Fibroblast of skin of left biceps (primary cell): ENCODE measurements around the gene ARHGAP19.
"Not testable (repeated sequence)": the region's sequence is repeated elsewhere in the genome, so short reads cannot be mapped to it uniquely, and the experiment has no call there.

ENCODE experiments used
- DNase-seq, 2 experiments: peaks; one replicate each; pipeline ENCODE4 v3.0.0-alpha.2; 2013; ENCODE audit warnings: low read depth in 2 of 2

ARHGAP19 gene

GRCh38 chr10:97280783-97281182 is 11.7 kb downstream of the ARHGAP19 start:
- no peak for DNase-seq

- DNase-seq, result no peak
These were observed 13.2 kb downstream of the ARHGAP19 start for GRCh38 chr10:97279121-97279815.

GRCh38 chr10:97278491-97278989 is 13.9 kb downstream of the ARHGAP19 start:
- DNase-seq, result peak; percentile 90 to 93

- no peak for DNase-seq
These were observed 14.9 kb downstream of the ARHGAP19 start for GRCh38 chr10:97277551-97277950.

- DNase-seq, result no peak
These were observed 17.6 kb downstream of the ARHGAP19 start for GRCh38 chr10:97274828-97275227.

GRCh38 chr10:97273700-97274099 is 18.7 kb downstream of the ARHGAP19 start:
- no peak for DNase-seq

- no peak for DNase-seq
These were observed 21.8 kb downstream of the ARHGAP19 start for GRCh38 chr10:97270523-97271154.

- no peak for DNase-seq
These were observed 24.8 kb downstream of the ARHGAP19 start for GRCh38 chr10:97267671-97268070.

- DNase-seq, result not testable (repeated sequence)
These were observed 27.3 kb downstream of the ARHGAP19 start for GRCh38 chr10:97265095-97265494.

GRCh38 chr10:97263971-97264370 is 28.5 kb downstream of the ARHGAP19 start:
- no peak for DNase-seq

GRCh38 chr10:97261656-97262055 is 30.8 kb downstream of the ARHGAP19 start:
- DNase-seq, result no peak

- no peak for DNase-seq
These were observed 31.3 kb downstream of the ARHGAP19 start for GRCh38 chr10:97261183-97261582.

- no peak for DNase-seq
These were observed 33.3 kb downstream of the ARHGAP19 start for GRCh38 chr10:97259119-97259518.

GRCh38 chr10:97256356-97256755 is 36.1 kb downstream of the ARHGAP19 start:
- no peak for DNase-seq

- DNase-seq, result no peak
These were observed 36.7 kb downstream of the ARHGAP19 start for GRCh38 chr10:97255512-97256293.

- DNase-seq, result no peak
These were observed 37.7 kb downstream of the ARHGAP19 start for GRCh38 chr10:97254694-97255093.

- no peak for DNase-seq
These were observed 41.5 kb downstream of the ARHGAP19 start for GRCh38 chr10:97250952-97251351.

- DNase-seq, result no peak
These were observed 48.6 kb downstream of the ARHGAP19 start for GRCh38 chr10:97243836-97244235.

GRCh38 chr10:97238855-97239254 is 53.6 kb downstream of the ARHGAP19 start:
- DNase-seq, result no peak

GRCh38 chr10:97235353-97235752 is 57.1 kb downstream of the ARHGAP19 start:
- DNase-seq, result no peak

- DNase-seq, result no peak
These were observed 58.0 kb downstream of the ARHGAP19 start for GRCh38 chr10:97234400-97234799.

- DNase-seq, result no peak
These were observed 62.3 kb downstream of the ARHGAP19 start for GRCh38 chr10:97230146-97230545.
